Osteocyte (in vitro differentiated cells): ENCODE results near the gene CHST11. TPM values are rescaled to one million over a fixed set of nuclear protein-coding genes. Genes with fewer than 3 reads are reported as not detected.

Source experiments
- DNase-seq: peaks from one replicate; pipeline ENCODE4 v3.0.0; 2021; ENCODE audit warnings: mixed read lengths; ENCODE audit not compliant: unreplicated experiment; ENCODE audit errors: extremely low spot score
- H3K27ac Mint-ChIP-seq: one replicate; pipeline ENCODE4 v1.8.0; 2021; ENCODE audit warnings: mild to moderate bottlenecking, mixed read lengths; ENCODE audit not compliant: unreplicated experiment
- H3K27me3 Mint-ChIP-seq: one replicate; pipeline ENCODE4 v1.8.0; 2021; ENCODE audit warnings: mixed read lengths; ENCODE audit not compliant: unreplicated experiment
- H3K36me3 Mint-ChIP-seq: one replicate; pipeline ENCODE4 v1.8.0; 2021; ENCODE audit warnings: mixed read lengths; ENCODE audit not compliant: unreplicated experiment
- H3K4me1 Mint-ChIP-seq: one replicate; pipeline ENCODE4 v1.8.0; 2021; ENCODE audit warnings: mixed read lengths; ENCODE audit not compliant: unreplicated experiment
- H3K4me3 Mint-ChIP-seq: one replicate; pipeline ENCODE4 v1.8.0; 2021; ENCODE audit warnings: mild to moderate bottlenecking, moderate library complexity, mixed read lengths; ENCODE audit not compliant: unreplicated experiment
- H3K9me3 Mint-ChIP-seq: one replicate; pipeline ENCODE4 v1.8.0; 2021; ENCODE audit warnings: mixed read lengths; ENCODE audit not compliant: unreplicated experiment
- CTCF ChIP-seq: fragments of 200-600 bp; sonication (generic); IDR thresholded peaks from 2 replicates; pipeline ENCODE4 v1.5.0; 2021; ENCODE audit warnings: antibody characterized with exemption, mild to moderate bottlenecking, moderate library complexity
- total RNA-seq: library from RNA; stranded (reverse); gene quantifications from 2 replicates; pipeline ENCODE4 v1.2.1, GENCODE V29; 2021

Gene CHST11
- total RNA-seq, 1 donor from 2014 or later, result 7.5 TPM

GRCh38 chr12:104591257-104591885 lies 134.6 kb downstream of the CHST11 start:
- Mint-ChIP-seq H3K27ac (no peak overlapping the region), H3K4me3 (no peak overlapping the region), H3K27me3 (no peaks in the 10 kb centered on the region), H3K36me3 (no peaks in the 10 kb centered on the region), H3K9me3 (no peaks in the 10 kb centered on the region), H3K4me1 (peaks cover 22% of the 10 kb centered on the region)
- no peak for TF ChIP-seq CTCF
- no peak for DNase-seq

- Mint-ChIP-seq H3K27ac (no peak overlapping the region), H3K4me1 (peaks cover 21% of the 10 kb centered on the region), H3K27me3 (no peaks in the 10 kb centered on the region), H3K36me3 (no peaks in the 10 kb centered on the region), H3K9me3 (no peaks in the 10 kb centered on the region), H3K4me3 (no peak overlapping the region)
- TF ChIP-seq CTCF, result no peak
- DNase-seq, result no peak
Measured at GRCh38 chr12:104593482-104593881, 136.7 kb downstream of the CHST11 start.

- H3K27me3 Mint-ChIP-seq, result no peaks in the 10 kb centered on the region
- H3K4me1 Mint-ChIP-seq, result peaks cover 29% of the 10 kb centered on the region
- no peak overlapping the region for H3K27ac Mint-ChIP-seq
- H3K4me3 Mint-ChIP-seq, result no peak overlapping the region
- no peak for DNase-seq
- H3K36me3 Mint-ChIP-seq, result no peaks in the 10 kb centered on the region
- no peaks in the 10 kb centered on the region for H3K9me3 Mint-ChIP-seq
- TF ChIP-seq CTCF, result no peak
Measured at GRCh38 chr12:104596134-104596799, 139.5 kb downstream of the CHST11 start.

GRCh38 chr12:104596898-104597843 lies 140.4 kb downstream of the CHST11 start:
- no peaks in the 10 kb centered on the region for H3K27me3 Mint-ChIP-seq
- H3K4me3 Mint-ChIP-seq, result no peak overlapping the region
- H3K4me1 Mint-ChIP-seq, result peaks cover 32% of the 10 kb centered on the region
- H3K36me3 Mint-ChIP-seq, result no peaks in the 10 kb centered on the region
- no peak for TF ChIP-seq CTCF
- no peaks in the 10 kb centered on the region for H3K9me3 Mint-ChIP-seq
- no peak for DNase-seq
- no peak overlapping the region for H3K27ac Mint-ChIP-seq
